Esophagus muscularis mucosa (tissue), 3 donors: Measurements from ENCODE around the gene C20orf173.

ENCODE experiments used
- POLR2A ChIP-seq: fragments of 450-650 bp; IDR thresholded peaks from one replicate; pipeline ENCODE4 v1.6.1; 2017; ENCODE audit warnings: antibody characterized with exemption, moderate library complexity, mild to moderate bottlenecking, low read depth
- POLR2AphosphoS5 ChIP-seq, 2 donors: sonication (generic); formaldehyde crosslinking; IDR thresholded peaks; one replicate each; pipeline ENCODE4 v1.6.1; 2017; ENCODE audit warnings: antibody characterized with exemption in 2 of 2
- TF ChIP-seq, protein P1 (sequence below), 3 experiments: fragments of 200-600 bp in 2 of 3; fragments of 450-650 bp in 1 of 3; sonication (generic) in 2 of 3; IDR thresholded peaks; one replicate each; pipeline ENCODE4 v1.5.1; 2017 to 2019; ENCODE audit warnings: antibody characterized with exemption in 3 of 3, mild to moderate bottlenecking in 2 of 3, moderate library complexity in 1 of 3

DNA sequence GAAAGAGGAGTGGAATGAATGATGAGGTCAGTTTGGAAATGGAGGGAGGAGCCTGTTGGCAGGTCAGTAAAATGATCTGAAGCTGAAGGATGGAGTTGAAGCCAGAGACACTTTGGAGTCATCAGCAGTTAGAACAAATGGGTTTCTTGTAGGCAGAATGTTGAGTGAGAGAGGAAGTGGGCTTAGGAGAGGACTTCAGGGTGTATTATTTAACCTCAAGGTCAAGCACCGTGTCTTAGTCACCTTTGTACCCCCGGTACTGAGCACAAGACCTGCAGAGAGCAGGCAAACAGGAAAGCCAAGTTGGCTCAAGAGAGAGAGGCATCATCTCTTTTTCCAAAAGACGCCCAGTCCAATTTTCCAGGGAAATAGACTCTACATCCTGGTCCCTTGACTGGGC, 23.3 kb downstream of the C20orf173 start:
- TF ChIP-seq, protein P1, sequence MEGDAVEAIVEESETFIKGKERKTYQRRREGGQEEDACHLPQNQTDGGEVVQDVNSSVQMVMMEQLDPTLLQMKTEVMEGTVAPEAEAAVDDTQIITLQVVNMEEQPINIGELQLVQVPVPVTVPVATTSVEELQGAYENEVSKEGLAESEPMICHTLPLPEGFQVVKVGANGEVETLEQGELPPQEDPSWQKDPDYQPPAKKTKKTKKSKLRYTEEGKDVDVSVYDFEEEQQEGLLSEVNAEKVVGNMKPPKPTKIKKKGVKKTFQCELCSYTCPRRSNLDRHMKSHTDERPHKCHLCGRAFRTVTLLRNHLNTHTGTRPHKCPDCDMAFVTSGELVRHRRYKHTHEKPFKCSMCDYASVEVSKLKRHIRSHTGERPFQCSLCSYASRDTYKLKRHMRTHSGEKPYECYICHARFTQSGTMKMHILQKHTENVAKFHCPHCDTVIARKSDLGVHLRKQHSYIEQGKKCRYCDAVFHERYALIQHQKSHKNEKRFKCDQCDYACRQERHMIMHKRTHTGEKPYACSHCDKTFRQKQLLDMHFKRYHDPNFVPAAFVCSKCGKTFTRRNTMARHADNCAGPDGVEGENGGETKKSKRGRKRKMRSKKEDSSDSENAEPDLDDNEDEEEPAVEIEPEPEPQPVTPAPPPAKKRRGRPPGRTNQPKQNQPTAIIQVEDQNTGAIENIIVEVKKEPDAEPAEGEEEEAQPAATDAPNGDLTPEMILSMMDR (IDR thresholded peaks at IDR 0.05), result no peak
- TF ChIP-seq POLR2AphosphoS5 (IDR thresholded peaks at IDR 0.05) (no peak), POLR2A (no peak)
